Kidney capillary endothelial cell (primary cell): ENCODE measurements around the gene CUTA.

Experiments
- DNase-seq: peaks from one replicate; pipeline ENCODE4 v3.0.0-alpha.2; 2018; ENCODE audit warnings: low spot score

The CUTA gene

GRCh38 chr6:33439956-33440648, 22.2 kb upstream of the CUTA start:
- DNase-seq = no peak

- no peak for DNase-seq
These were observed 21.2 kb upstream of the CUTA start for GRCh38 chr6:33438978-33439594.

GRCh38 chr6:33437666-33438065, 19.8 kb upstream of the CUTA start:
- no peak for DNase-seq

GRCh38 chr6:33434961-33435360, 17.1 kb upstream of the CUTA start:
- DNase-seq = no peak

GRCh38 chr6:33433544-33434191, 15.8 kb upstream of the CUTA start:
- DNase-seq = no peak

GRCh38 chr6:33433001-33433543, 15.2 kb upstream of the CUTA start:
- DNase-seq = no peak

- no peak for DNase-seq
These were observed 14.6 kb upstream of the CUTA start for GRCh38 chr6:33432546-33432945.

GRCh38 chr6:33431880-33432541, 14.1 kb upstream of the CUTA start:
- DNase-seq = no peak

- DNase-seq = no peak
These were observed 13.3 kb upstream of the CUTA start for GRCh38 chr6:33430991-33431879.

- no peak for DNase-seq
These were observed 12.4 kb upstream of the CUTA start for GRCh38 chr6:33430334-33430733.

- DNase-seq = no peak
These were observed 11.8 kb upstream of the CUTA start for GRCh38 chr6:33429750-33430052.

GRCh38 chr6:33428966-33429749, 11.3 kb upstream of the CUTA start:
- no peak for DNase-seq

- DNase-seq = no peak
These were observed 10.5 kb upstream of the CUTA start for GRCh38 chr6:33428224-33428965.

- DNase-seq = no peak
These were observed 9.8 kb upstream of the CUTA start for GRCh38 chr6:33427585-33428223.

DNA sequence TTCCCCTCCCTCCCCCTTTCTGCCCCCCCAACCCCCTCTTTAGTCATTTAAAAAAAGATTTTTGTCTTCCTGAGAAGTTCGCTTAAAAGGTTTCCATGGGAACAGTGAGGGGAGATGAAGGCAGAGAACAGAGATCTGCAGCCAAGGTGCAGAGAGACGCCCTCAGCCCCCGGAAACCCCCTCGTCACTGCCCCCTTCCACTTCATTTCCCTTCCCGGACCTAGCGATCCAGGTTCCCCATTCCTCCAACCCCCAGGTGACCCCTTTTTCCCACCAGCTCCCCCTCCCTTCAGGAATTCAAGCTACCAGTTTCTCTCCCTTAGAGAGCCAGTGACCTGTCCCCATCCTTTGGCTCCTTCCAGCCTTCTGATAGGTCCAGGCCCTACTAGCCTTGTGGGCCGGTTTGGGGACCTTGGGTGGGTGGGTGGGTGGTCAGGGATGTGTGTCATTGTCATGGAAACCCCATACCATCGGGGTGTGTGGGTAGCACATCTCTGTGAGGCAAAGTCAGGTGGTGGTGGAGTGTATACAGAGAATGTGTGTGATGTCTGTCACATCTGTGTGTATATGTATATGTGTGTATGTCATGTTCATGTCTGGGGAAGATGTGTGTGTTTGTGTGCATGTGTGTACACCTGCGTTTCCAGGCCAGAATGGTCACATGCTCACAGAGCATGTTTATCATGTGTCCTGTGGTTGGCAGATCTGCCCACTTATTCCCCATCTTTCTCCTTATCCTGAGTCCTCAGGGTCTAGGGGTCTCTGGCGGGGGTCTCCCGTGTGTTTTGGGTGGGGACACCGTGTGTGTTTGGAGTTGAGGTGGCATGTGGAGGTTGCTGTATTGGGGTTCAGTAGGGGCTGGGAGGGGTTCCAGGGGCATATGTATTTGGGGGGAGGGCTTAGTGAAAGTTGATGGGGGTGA, 8.9 kb upstream of the CUTA start:
- DNase-seq = no peak

GRCh38 chr6:33425668-33426577, 8.0 kb upstream of the CUTA start:
- peak; percentile 52 for DNase-seq

DNA sequence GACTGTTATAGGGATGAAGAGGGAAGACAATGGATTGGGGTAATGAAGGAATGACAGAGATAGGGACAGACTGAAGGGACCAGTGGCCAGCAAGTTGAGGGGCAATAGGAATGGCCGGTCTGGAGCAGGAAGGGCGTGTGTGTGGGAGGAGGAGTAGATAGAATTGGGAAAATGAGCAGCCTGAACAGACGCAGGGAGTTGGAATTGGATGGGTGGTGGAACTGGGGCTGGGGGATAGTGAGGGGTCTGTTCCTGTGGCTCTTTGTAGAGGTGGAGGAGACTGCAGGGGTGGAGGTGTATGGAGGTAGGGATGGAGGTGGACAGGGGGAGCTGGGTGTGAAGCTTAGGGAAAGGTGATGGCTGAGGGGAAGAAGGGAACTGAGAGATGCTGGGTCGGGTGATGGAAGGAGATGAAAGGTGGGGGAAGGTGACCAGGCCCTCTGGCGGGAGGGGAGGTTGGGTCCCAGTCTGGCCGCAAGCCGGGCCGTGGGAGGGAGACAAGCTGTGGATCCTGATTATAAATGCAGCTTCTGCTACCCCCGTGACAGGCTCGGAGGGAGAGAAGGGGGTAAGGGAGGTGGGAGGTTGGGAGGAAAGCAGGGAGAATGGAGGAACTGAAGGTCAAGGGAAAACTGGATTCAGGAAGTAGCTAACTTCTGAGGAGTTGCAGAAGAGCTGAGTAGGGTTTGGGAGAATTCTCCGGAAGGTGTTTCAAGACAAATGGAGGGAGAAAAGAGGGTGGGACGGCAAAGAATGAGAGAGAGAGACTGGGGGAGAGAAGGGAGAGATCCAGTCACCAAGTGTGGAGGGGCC, 7.2 kb upstream of the CUTA start:
- no peak for DNase-seq
